ENCODE results near the gene PFN1.
"Not testable (repeated sequence)": the region's sequence is repeated elsewhere in the genome, so short reads cannot be mapped to it uniquely, and the experiment has no call there.

Gene PFN1

DNA sequence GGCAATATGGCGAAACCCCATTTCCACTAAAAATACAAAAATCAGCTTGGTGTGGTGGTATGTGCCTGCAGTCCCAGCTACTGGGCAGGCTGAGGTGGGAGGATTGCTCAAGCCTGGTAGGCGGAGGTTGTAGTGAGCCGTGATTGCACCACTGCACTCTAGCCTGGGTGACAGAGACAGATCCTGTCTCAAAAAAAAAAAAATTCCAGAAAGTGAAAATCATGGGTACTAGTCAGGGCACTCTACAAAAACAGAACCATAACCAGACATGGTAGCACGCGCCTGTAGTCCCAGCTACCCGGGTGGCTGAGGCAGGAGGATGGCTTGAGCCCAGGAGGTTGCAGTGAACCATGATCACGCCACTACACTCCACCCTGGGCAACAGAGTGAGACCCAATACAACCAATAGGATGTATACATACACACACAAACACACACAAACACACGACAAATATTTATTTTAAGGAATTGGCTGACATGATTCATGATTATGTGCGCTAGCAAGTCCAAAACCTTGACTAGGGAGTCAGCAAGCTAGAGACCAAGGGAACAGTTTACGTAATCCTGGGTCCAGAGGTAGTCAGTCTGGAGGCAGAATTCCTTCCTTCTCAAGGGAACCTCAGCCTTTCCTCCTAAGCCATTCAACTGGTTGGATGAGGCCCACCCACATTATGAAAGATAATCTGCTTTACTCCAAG is 27.8 kb downstream of the PFN1 start:
- DNase-seq: no peak

DNA sequence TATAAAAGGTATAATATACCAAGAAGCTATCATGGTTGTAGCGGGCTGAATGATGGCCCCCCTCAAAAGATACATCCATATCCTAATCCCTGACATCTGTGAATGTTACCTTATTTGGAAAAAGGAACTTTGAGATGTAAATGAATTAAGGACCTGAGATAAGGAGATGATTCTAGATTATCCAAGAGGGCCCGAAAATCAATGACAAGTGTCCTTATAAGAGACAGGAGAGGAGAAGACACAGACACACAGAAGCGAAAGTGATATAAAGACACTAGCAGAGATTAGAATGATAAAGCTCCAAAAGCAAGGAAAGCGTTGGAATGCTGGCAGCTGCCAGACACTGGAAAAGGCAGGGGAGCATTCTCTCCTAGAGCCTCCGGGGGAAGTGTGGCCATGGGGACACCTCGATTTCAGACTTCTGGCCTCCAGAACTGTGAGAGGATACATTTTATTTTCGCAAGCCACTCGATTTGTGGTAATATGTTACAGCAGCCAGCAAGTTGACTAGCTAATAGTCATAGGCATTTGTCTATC is 28.8 kb downstream of the PFN1 start:
- no peak for DNase-seq

DNA sequence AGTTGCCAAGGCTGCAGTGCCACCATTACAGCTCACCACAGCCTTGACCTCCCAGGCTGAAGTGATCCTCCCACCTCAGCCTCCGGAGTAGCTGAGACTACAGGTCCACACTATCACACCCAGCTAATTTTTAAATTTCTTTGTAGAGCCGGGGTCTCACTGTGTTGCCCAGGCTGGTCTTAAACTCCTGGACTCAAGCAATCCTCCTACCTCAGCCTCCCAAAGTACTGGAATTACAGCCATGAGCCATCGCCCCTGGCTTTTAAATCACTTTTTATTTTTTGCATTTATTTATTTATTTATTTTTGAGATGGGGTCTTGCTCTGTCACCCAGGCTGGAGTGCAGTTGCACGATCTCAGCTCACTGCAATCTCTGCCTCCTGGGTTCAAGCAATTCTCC is 33.8 kb downstream of the PFN1 start:
- DNase-seq: not testable (repeated sequence)

DNA sequence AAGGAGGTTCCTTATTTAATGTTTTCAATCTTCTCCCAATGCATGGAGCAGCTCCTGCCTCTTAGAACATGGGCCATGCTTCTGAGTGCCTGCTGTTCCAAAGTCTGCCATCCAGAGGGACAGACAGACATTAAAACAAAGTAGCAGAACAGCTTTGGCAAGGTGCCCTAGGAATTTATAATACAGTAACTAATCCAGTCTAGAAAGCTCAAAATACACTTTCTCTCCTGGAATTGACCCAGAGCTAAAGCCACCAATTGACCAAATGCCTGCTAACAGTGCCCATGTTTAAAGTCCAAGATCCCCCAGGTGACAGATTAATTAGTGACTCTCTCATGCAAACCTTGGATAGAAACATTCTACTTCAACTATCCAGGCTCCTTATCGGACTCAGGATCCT is 34.3 kb downstream of the PFN1 start:
- DNase-seq: no peak

DNA sequence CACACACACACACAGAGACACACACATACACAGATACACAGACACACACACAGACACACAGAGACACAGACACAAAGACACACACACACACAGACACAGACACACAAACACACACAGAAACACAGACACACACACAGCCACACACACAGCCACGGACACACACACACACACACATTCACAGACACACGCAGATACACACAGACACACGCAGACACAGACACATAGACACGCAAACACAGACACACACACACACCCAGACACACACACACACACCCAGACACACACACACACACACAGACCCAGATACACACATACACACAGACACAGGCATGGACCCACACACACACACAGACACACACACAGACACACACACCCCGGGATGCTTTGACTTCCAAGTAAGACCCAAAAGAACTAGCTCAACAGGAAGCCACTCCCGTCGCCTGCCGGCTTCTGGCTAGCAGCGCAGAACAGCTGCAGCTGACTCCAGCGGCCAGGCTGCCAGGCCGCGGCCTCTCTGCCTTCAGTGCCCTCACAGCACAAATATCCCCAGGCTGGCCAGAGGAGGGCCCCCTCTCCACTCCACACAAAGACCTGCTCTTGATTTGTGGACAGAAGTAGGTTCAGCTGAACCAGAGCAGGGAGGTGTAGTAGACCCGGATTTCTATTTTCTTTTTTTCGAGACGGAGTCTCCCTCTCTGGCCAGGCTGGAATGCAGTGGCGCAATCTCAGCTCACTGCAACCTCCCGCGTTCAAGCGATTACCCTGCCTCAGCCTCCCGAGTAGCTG is 39.4 kb downstream of the PFN1 start:
- DNase-seq: peak; percentile 66

DNA sequence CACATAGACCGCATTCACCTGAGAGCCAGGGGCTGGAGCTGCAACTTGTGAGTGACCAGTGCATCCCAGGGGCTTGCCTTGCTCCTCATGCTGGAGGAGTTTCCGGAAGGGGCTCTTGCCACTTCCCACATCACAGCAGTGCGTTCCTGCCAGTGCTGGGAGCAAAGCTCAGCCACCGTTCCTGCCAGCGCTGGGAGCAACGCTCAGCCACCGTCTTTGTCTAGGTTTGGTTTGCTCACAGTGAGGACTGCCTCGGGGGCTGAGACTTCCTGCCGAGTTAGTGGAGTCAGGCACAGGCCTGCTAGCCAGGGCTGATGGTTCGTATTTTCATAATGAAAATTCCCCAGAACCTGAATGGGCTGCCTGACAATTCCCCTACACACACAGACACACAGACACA is 40.0 kb downstream of the PFN1 start:
- DNase-seq: no peak

DNA sequence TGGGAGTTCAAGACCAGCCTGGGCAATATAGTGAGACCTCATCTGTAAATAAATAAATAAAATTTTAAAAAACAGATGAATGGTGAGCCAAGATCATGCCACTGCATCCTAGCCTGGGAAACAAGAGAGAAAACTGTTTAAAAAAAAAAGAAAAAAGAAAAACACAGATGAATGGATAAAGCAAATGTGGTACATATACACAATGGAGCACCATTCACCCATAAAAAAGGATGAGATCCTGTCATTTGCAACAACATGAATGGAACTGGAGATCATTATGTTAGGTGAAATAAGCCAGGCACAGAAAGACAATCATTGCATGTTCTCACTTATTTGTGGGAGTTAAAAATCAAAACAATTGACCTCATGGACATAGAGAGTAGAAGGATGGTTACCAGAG is 41.7 kb downstream of the PFN1 start:
- DNase-seq: not testable (repeated sequence)

DNA sequence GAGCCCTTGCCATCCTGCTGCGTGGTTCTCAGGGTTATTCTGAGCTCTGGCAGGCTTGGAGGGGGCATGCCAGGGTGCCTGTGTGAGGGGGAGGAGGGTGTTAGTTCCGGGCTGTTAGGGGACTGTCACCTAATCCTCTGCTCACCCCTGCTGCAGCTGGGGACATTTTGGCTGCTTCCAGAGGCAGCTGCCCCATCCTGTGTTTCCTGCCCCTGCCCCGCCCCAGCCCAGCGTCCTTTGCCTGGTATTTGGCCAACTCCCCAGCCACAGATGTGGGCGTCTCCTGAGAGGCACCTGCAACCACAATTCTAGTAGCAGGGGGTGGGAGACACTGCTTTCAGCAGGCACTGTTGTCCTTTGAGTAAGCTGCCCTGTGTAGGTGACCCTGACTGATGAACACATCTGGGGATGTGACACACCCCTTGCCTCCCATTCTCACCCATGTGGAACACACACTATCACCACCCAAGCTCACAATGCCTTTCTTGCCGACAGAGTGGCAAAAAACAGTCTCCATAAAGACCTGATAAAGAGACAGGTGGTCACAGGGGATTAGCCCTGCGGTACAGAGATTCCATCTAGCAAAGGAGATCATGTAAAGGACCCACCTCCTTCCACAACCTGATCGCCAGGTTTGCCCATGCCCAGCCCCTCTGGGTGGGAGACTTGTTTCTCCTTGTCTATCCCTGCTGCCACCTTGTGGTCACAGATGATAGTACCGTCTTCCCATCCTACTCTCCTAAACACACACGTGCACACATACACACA is 45.1 kb downstream of the PFN1 start, which contains the start of gene CHRNE:
Gene CHRNE (minus strand): TSS at position 48 of the 768 bp plus-strand sequence. CDS start 35 bp downstream, at position 13.
- peak; percentile 63 for DNase-seq

DNA sequence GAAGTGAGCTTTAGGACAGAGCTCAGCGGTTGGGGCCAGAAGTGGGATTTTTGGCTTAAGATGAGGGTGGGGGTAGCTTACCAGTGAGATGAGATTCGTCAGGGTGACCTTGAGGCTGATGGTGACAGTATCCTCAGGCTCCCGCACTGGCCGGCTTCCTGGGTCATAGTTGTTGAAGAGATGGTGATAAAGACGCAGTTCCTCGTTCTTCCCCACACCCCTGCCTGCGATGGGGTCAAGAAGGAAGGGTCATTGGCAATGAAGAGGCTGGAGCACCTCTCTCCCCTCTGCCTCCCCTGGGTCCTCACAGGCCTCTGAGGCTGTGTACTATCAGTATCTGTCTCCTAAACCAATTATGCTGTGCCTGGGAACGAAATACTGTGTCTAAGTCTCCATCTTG is 45.8 kb downstream of the PFN1 start:
- DNase-seq: no peak

DNA sequence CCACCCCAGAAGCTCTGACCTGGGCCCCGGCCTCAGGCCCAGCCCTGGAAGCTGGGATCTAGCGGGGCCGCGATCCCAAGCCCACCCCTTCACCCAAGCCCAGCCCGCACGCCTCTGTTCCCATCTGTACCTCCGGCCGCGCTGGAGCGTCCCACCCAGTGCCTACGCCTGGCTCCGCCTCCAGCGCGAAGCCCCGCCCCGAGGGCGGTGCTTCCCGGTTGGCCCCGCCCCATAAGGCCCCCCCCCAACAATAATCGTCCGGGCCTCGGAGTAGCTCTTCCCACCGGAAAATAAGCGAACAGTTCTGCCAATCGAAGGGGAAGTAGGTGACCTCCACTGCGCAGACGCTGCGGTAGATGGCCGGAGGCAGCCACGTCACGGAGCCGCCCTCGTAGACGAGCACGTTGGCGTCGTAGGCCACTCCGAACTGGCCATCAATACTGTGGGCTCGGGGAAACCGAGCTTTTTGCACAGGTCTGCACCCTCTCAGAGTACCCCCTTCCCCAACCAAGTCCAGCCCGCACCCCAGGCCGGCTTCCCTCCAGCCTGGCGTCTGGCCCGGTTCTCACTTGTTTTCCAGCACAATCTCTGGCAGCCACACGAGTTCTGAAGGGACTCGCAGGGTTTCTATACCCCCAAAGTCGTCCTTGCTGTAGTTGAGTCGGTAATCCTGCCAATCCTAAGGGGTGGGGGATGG is 46.5 kb downstream of the PFN1 start:
- DNase-seq: no peak

DNA sequence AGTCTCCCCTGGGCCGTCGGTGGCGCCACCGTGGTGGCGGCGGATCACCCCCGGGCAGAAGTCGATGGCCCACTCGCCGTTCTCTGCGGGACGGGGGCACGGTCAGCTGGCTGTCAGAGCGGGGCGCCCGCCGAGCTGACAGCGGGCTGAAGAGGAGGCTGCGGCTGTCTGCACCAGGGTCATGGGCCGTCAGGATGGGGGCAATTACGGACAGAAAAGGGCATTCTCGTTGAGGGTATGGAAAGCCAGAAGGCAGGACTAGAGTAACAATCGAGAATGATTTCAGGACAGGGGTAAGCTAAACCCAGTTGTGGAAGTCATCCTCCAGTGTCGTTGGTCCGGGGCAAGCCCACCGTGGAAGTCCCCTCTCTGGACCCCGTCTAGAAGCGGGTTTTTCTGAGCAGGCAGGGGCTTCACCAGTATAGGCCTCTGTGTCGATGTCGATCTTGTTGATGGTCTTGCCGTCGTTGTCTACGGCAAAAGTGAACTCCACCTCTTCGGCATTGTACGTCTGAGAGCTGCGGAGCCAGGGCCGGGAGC is 47.2 kb downstream of the PFN1 start:
- DNase-seq: no peak

DNA sequence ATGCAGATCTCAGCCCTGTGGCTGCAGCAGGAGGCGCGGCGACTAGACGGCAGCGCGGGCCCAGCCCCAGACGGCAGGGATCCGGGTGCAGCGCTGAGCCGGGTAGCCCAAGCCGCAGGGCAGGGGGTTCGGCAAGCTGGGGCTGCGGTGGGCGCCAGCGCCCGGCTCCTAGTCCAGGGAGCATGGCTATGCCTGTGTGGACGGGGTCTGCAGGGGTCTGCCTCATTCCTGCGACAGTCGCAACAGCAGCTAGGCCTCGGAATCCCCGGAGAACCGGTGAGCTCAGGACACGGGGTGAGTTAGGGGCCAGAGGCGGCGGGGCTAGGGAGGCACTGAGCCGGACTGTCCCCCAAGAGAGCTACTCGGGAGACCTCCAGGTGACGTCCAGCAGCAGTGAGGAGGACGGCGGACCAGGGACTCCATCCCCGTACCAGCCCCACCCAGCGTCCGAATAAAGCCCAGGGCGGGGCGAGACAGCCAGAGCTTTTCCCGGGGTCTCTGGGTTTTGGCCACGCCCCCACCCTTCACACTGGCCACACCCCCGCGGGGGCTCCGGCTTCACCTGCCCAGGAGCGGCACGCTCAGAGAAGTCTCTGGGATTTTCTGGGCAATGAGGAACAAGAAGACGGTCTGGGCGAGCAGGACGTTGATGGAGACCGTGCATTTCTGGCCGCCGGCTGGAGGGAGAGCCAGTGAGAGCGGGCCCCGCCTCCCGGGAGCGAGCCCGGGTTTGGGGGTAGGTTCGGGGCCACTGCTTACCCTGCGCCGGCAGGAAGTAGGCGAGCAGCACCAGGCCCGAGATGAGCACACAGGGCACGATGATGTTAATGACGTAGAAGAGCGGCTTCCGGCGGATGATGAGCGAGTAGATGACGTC is 47.9 kb downstream of the PFN1 start:
- peak; percentile 43 for DNase-seq

DNA sequence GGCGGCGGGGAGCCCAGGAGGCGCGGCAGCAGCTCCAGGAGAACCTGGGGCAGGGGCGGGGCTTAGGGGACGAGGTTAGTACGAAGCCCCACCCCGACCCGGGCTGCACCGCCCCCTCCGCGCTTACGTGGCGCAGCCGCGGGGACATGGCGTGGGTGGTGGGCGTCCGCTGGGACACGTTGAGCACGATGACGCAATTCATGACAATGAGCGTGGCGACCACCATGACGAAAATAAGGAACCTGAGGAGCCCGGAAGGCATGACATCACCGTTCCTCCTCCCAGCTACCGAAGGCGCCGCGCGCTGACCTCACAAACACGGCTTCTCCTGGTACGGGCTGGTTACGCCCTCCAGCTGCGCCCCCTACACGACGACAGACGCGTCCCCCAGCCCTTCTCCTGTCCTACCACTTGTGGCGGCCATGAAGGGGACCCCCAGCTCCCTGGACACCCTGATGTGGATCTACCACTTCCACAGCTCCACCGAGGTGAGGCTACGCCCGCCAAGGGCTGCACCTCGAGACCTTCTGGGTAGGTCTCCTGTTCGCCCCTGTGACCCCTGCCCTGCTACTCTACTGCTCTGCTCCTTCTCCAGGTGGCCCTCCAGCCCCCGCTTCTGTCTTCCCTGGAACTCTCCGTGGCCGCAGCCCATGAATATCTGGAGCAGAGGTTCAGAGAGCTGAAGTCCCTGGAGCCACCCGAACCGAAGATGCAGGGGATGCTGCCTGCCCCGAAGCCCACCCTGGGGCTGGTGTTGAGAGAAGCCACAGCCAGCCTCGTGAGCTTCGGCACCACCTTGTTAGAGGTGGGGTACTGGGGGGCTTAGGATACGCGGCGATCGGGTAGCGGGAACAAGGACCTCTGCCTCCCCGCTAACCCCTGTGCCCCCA is 48.7 kb downstream of the PFN1 start, which contains the start of gene C17orf107:
Gene C17orf107 (plus strand): TSS at position 196 of the 890 bp plus-strand sequence. CDS start 227 bp downstream, at position 423.
- DNase-seq: peak; percentile 90

DNA sequence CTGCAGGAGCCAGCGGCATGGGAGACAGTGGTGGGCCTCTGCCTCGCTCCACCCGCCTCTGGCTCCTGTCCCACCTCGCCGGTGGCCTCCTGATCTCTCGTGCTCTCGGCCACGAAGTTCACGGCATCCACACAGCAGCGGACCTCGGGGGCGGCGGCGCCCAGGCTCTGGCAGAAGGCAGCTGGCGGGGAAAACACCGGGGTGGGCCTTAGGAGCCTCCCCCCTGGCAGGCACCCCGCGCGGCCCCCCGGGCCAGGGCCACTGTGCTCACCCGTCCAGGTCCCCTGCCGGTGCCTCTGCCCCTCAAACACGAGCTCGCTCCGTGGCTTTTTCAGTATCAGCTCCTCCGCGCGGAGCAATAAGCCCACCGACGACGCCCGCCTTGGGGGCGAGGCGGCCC is 49.4 kb downstream of the PFN1 start:
- DNase-seq: no peak

DNA sequence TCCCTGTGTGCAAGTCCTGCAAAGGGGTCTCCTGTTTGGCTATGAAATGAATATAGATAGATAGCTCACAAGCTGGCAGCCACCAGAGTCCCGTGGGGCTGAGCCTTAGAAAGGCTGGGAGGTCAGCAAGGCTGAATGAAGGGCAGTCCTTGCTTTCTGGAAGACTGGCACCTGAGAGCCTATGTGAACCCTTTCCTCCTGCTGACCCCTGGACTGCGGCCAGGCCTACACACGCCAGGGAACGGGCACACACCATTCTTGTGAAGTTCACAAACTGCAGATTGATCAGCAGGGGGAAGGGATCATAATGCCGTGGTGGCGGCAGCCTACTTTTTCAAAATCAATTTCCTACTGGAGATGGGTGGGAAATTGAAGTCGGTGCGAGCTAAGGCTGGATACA is 50.0 kb downstream of the PFN1 start:
- DNase-seq: no peak

DNA sequence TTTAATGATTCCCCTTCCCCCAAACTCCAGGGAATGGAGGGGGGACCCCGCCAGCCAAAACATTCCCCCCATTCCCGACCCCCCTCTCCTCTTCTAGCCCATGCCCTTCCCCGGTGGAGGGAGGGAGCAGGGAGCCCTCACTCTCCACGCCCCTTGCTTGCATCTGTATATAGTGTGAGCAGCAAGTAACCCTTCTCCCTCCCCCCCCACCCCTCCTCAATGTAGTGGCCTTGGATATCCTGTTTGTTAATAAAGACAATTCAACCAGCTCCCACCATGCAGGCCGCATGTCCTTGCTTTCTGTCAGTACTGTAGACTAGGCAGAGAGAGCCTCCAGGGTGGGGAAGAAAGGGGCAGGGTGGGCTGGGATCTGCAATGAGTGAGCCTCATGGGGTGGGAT is 50.5 kb downstream of the PFN1 start:
- no peak for DNase-seq

DNA sequence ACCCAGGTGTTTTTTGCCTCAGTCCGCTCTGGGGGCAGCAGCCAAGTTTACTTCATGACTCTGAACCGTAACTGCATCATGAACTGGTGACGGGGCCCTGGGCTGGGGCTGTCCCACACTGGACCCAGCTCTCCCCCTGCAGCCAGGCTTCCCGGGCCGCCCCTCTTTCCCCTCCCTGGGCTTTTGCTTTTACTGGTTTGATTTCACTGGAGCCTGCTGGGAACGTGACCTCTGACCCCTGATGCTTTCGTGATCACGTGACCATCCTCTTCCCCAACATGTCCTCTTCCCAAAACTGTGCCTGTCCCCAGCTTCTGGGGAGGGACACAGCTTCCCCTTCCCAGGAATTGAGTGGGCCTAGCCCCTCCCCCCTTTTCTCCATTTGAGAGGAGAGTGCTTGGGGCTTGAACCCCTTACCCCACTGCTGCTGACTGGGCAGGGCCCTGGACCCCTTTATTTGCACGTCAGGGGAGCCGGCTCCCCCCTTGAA is 51.1 kb downstream of the PFN1 start:
- no peak for DNase-seq

DNA sequence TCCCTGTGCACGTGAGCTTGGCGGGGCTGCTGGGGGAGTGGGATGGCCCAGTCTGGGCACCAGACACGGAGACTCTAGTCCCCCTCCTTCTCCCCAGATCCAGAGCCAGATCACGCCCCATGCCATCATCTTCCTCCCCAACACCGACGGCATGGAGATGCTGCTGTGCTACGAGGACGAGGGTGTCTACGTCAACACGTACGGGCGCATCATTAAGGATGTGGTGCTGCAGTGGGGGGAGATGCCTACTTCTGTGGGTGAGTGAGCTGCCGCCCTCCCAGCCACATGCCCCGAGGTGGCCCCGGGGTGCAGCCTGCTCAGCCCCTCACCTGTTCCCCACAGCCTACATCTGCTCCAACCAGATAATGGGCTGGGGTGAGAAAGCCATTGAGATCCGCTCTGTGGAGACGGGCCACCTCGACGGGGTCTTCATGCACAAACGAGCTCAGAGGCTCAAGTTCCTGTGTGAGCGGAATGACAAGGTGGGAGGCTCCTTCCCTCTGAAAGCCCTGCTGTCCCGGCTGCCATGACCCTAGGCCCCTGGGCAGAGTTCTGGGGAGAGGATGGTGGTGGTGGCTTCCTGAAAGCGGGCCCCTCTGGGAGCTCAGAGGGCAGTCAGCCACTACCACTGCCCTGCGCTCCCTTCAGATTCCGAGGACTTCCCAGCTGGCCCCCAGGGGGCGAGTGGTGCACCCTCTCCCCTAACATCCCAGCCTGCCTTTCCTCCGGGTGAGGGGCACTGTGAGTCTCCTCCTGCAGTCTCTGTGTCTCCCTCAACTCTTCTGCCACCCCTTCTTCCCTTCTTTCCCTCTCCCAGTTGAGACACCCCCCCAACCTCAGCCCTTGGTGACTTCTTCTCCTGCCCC is 51.8 kb downstream of the PFN1 start:
- DNase-seq: no peak
